ENCODE results near the gene NIBAN1.

NIBAN1 gene

DNA sequence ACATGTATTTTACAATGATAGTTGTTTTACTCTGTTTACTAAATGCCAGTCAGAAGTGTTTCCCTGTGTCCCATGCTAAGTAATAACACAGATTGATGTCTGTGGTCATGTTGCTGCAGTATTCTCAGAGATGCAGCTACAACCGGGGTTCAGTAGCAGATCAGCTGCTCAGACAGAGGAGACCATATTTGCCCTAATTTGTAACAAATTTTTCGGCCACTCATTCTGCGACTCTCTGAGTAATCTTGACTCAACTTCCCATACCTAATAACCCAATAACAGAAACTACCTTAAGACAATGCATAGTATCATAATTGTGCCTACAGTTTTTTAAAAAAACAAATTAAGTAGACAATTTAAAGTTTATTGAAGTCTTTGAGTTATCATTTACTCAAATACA is 32.6 kb downstream of the NIBAN1 start:
- TF ChIP-seq, protein P1, sequence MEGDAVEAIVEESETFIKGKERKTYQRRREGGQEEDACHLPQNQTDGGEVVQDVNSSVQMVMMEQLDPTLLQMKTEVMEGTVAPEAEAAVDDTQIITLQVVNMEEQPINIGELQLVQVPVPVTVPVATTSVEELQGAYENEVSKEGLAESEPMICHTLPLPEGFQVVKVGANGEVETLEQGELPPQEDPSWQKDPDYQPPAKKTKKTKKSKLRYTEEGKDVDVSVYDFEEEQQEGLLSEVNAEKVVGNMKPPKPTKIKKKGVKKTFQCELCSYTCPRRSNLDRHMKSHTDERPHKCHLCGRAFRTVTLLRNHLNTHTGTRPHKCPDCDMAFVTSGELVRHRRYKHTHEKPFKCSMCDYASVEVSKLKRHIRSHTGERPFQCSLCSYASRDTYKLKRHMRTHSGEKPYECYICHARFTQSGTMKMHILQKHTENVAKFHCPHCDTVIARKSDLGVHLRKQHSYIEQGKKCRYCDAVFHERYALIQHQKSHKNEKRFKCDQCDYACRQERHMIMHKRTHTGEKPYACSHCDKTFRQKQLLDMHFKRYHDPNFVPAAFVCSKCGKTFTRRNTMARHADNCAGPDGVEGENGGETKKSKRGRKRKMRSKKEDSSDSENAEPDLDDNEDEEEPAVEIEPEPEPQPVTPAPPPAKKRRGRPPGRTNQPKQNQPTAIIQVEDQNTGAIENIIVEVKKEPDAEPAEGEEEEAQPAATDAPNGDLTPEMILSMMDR (IDR thresholded peaks at IDR 0.05; ENCODE audit: borderline replicate concordance, insufficient read depth, low read depth, low read length): no peak

GRCh38 chr1:184941410-184941733 is 32.9 kb downstream of the NIBAN1 start:
- no peak overlapping the region for H3K4me3 ChIP-seq (ENCODE audit: low read depth, low read length)
- TF ChIP-seq, protein P1 (IDR thresholded peaks at IDR 0.05; ENCODE audit: borderline replicate concordance, insufficient read depth, low read depth, low read length): no peak

More for the DNA sequence above, 32.6 kb downstream of the NIBAN1 start:
- no peak overlapping the region for H3K4me3 ChIP-seq (ENCODE audit: low read depth, low read length)

DNA sequence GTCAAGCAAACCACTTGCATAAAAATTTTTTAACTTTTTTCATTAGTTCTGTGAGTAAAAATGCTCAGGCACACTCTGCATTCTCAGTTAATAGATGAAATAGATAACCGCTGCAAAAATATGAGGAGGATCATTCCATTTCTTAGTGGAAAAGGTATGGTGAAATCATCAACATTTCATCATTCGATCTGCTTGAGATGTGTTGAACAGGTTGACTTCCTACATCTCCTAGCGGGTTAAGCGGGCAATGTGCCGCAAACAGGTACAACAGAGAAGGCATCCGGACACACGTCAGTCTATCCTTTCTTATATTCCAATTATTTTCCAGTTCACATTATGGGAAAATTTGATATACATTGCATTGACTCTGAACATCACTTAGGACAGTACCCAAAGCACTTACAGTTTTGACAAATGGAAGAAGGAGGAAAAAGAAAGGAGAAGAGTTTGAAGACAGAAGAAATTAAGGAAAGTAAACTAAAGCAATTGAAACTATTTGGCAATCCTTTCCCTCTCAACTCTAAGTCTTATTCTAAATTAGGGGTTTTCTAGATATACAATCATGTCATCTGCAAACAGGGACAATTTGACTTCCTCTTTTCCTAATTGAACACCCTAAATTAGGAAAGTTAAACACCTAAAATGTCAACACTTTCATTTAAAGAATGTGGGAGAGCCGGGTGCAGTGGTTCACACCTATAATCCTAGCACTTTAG is 33.5 kb downstream of the NIBAN1 start:
- TF ChIP-seq, protein P1 (IDR thresholded peaks at IDR 0.05; ENCODE audit: borderline replicate concordance, insufficient read depth, low read depth, low read length): no peak
- H3K4me3 ChIP-seq (ENCODE audit: low read depth, low read length): no peak overlapping the region

GRCh38 chr1:184940226-184940625 is 34.1 kb downstream of the NIBAN1 start:
- TF ChIP-seq, protein P1 (IDR thresholded peaks at IDR 0.05; ENCODE audit: borderline replicate concordance, insufficient read depth, low read depth, low read length): no peak
- H3K4me3 ChIP-seq (ENCODE audit: low read depth, low read length): no peak overlapping the region

- TF ChIP-seq, protein P1 (IDR thresholded peaks at IDR 0.05; ENCODE audit: borderline replicate concordance, insufficient read depth, low read depth, low read length): no peak
- no peak overlapping the region for H3K4me3 ChIP-seq (ENCODE audit: low read depth, low read length)
Measured at GRCh38 chr1:184937729-184938128, 36.6 kb downstream of the NIBAN1 start.

DNA sequence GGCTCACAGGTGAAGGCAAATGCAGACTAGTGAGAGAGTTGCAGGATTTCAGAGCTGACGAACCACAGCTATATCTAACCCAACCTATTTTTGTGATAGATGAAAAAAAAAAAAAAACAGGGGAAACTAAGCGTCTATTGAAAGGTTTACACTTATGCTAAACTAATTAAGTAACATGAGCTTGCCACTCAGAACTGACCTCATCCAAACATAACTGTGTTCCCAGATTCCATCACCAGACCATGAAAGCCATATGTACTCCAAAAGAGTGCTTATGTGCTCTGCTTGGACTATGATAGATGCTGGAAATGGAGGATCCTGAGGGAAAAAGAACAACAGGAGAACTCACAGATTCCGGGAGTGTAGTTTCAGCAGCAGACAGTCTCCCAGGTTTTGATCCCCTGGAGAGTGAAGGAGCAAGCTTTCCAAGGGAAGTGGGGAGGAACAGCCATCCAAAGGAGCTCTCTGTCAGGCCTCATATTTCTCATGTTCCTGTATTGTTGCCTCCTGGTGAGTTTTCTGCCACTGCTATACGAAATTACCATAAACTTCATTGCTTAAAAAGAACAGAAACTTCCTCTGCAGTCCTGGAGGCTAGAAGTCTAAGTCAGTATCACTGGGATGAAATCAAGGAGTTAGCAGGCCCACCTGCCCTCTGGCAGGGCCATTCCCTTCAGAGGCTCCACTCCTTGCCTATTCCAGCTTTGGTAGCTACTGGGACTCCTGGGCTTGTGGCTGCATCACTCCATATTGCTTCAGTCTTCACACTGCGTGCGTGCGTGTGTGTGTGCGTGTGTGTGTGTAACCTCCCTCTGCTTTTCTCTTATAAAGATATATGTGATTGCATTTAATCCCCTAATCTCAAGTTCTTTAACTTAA is 38.1 kb downstream of the NIBAN1 start:
- TF ChIP-seq, protein P1 (IDR thresholded peaks at IDR 0.05; ENCODE audit: borderline replicate concordance, insufficient read depth, low read depth, low read length): no peak
- no peak overlapping the region for H3K4me3 ChIP-seq (ENCODE audit: low read depth, low read length)

All from GM12875 (cell line).